Thoracic aorta (tissue), 2 donors: ENCODE results near the gene MID1. TPM values are rescaled to one million over a fixed set of nuclear protein-coding genes. Genes with fewer than 3 reads are reported as not detected.

ENCODE experiments used
- ATAC-seq: fragments of 150-250 bp; one replicate; pipeline ENCODE4 v1.8.0; 2017; ENCODE audit warnings: low read depth; ENCODE audit not compliant: insufficient number of reproducible peaks, low FRiP score
- DNase-seq: peaks from one replicate; pipeline ENCODE4 v3.0.0-alpha.2; 2020; ENCODE audit warnings: low spot score
- H3K27ac ChIP-seq, 2 donors: fragments of 200-600 bp; sonication (generic); 1 replicate in 1 of 2; 2 replicates in 1 of 2; pipeline ENCODE4 v1.5.1; 2016; ENCODE audit warnings: mild to moderate bottlenecking in 2 of 2, moderate library complexity in 2 of 2
- H3K27me3 ChIP-seq: fragments of 200-600 bp; sonication (generic); replicated peaks from 2 replicates; pipeline ENCODE4 v1.6.0; 2016; ENCODE audit warnings: mild to moderate bottlenecking; ENCODE audit not compliant: insufficient read depth
- H3K36me3 ChIP-seq: fragments of 200-600 bp; sonication (generic); one replicate; pipeline ENCODE4 v1.5.1; 2016
- H3K4me1 ChIP-seq, 2 donors: fragments of 200-600 bp; sonication (generic); 1 replicate in 1 of 2; 2 replicates in 1 of 2; pipeline versions ENCODE4 v1.5.1 to v1.6.0; 2016; ENCODE audit warnings: low read depth in 2 of 2, mild to moderate bottlenecking in 1 of 2; ENCODE audit not compliant: control insufficient read depth in 1 of 2
- H3K4me3 ChIP-seq: fragments of 200-600 bp; sonication (generic); 2 replicates; pipeline ENCODE4 v1.5.1; 2016; ENCODE audit warnings: mild to moderate bottlenecking
- H3K9me3 ChIP-seq: fragments of 200-600 bp; sonication (generic); 2 replicates; pipeline ENCODE4 v1.5.1; 2016
- CTCF ChIP-seq: fragments of 200-600 bp; sonication (generic); IDR thresholded peaks from one replicate; pipeline ENCODE4 v1.5.1; 2019; ENCODE audit warnings: antibody characterized with exemption
- total RNA-seq, 2 donors: library from RNA; depleted of rRNA; stranded (reverse); fragments of >200 nt; gene quantifications; one replicate each; pipeline versions ENCODE4 v1.1.0 to v1.2.3, GENCODE V29; 2016

Gene MID1
- total RNA-seq, 2 donors from 2014 or later: 37.0 to 37.7 TPM

DNA sequence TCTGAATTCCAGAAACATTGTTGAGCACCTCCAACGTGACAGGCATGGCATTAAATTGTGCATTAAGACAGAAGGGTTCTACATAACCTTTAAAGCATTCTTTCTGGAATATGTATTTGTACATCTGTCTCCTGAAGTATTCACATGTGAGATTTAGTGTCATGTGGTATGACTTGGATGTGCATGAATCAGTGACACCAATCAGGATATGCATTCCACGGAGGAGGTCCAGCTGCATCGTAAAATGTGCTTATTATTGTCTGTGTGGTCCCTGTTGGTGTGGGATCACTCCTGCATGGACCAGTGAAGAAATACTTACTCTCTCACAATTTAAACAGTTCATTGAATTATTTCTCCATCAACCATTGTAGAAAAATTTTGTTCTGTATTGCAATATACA lies 149.0 kb downstream of the MID1 start:
- no peak overlapping the region for H3K27ac ChIP-seq
- H3K4me3 ChIP-seq: no peak overlapping the region
- H3K36me3 ChIP-seq: no peaks in the 10 kb centered on the region
- DNase-seq (no peak), ATAC-seq (no peak)
- TF ChIP-seq CTCF: no peak
- no peaks in the 10 kb centered on the region for H3K27me3 ChIP-seq
- H3K9me3 ChIP-seq: no peaks in the 10 kb centered on the region
- peaks cover 4 to 24% of the 10 kb centered on the region in 2 donors for H3K4me1 ChIP-seq

DNA sequence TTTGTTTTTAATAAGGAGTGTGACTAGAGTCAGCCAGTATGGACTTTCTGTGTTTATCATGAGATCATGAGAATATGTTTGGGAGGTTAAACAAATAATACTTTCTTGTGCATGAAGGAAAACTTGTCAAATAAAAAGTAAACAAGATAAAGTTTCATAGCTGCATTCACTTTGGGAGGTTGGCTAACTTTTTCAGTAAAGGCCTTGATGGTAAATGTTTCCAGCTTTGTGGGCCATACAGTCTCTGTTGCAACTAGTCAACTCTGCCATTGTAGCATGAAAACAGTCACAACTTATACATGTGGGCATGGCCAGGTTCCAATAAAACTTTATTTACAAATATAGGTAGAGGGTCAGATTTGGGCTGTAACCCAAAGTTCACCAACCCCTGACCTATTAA lies 150.4 kb downstream of the MID1 start:
- no peak overlapping the region for H3K27ac ChIP-seq
- DNase-seq: no peak
- H3K4me1 ChIP-seq: peaks cover 4 to 24% of the 10 kb centered on the region in 2 donors
- no peak for ATAC-seq
- no peaks in the 10 kb centered on the region for H3K36me3 ChIP-seq
- H3K4me3 ChIP-seq: no peak overlapping the region
- TF ChIP-seq CTCF: no peak
- no peaks in the 10 kb centered on the region for H3K27me3 ChIP-seq
- H3K9me3 ChIP-seq: no peaks in the 10 kb centered on the region

DNA sequence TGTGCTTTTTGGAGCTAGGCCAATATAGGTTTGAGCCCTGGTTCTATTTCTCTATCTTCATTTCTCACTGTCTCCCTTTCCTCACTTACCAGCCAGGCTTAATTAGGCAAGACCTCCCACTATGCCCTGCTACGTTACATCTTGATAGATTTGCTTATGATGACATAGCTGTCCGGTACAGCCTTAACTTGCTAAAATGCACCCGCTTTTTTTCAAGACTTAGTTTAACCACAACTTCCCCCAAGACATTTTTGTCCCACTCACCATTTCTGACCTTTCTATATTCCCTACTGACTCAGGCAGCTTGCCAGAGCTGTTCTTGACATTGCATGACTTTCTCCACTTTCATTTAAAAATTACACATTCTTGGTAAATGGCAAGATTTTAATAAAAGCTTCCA lies 152.6 kb downstream of the MID1 start:
- Histone ChIP-seq H3K27me3 (no peaks in the 10 kb centered on the region), H3K36me3 (no peaks in the 10 kb centered on the region), H3K4me3 (no peak overlapping the region), H3K27ac (no peak overlapping the region), H3K4me1 (peaks cover 0 to 6% of the 10 kb centered on the region in 2 donors), H3K9me3 (no peaks in the 10 kb centered on the region)
- no peak for ATAC-seq
- no peak for DNase-seq
- no peak for TF ChIP-seq CTCF

DNA sequence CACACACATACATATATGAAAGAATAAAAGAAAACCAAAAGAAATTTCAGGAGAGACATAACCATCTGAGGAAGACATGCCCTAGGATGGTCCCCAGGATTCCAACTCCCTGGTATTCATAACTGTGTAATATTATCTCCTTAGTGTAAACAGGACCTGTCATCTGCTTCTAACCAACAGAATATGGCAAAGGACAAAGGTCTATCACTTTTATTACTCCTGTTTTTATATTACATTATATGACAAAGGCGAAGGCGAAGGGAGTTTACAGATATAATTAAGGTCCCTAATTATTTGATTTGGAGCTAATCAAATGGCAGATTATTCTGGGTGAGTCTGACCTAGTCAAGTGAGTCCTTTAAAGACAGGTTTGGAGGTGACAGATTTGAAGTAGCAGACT lies 155.1 kb downstream of the MID1 start:
- Histone ChIP-seq H3K9me3 (no peaks in the 10 kb centered on the region), H3K27me3 (no peaks in the 10 kb centered on the region), H3K4me3 (no peak overlapping the region), H3K4me1 (no peaks in the 10 kb centered on the region), H3K36me3 (no peaks in the 10 kb centered on the region), H3K27ac (no peak overlapping the region)
- no peak for DNase-seq
- TF ChIP-seq CTCF: no peak
- no peak for ATAC-seq

DNA sequence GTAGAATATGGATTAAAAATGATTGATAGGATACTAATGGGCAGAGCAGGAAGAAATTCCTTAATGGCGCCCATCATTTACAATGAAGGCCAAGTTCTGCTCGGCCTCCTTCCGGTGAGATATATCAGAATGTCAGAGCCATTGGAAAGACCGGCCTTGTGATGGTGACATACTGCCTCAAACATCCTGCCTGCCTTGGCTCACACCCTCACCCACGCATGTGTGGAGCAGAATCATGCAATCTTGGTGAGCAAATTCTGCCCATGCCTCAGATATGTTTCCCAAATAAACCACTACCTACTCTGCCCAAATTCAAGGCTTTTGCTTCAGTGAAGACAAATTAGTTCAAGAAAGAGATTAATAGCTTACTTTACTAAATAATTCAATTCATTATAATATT lies 163.3 kb downstream of the MID1 start:
- no peak for DNase-seq
- TF ChIP-seq CTCF: no peak
- H3K36me3 ChIP-seq: no peaks in the 10 kb centered on the region
- no peaks in the 10 kb centered on the region for H3K9me3 ChIP-seq
- H3K27ac ChIP-seq: no peak overlapping the region
- ATAC-seq: no peak
- H3K27me3 ChIP-seq: no peaks in the 10 kb centered on the region
- no peaks in the 10 kb centered on the region for H3K4me1 ChIP-seq
- H3K4me3 ChIP-seq: no peak overlapping the region
